ENCODE results near the gene MKNK1.

The MKNK1 gene

GRCh38 chr1:46601257-46602007 lies 2.6 kb downstream of the MKNK1 start:
- H3K4me3 ChIP-seq (ENCODE audit: low read depth, low read length), result no peak overlapping the region
- no peak for DNase-seq (ENCODE audit: low read depth)

DNA sequence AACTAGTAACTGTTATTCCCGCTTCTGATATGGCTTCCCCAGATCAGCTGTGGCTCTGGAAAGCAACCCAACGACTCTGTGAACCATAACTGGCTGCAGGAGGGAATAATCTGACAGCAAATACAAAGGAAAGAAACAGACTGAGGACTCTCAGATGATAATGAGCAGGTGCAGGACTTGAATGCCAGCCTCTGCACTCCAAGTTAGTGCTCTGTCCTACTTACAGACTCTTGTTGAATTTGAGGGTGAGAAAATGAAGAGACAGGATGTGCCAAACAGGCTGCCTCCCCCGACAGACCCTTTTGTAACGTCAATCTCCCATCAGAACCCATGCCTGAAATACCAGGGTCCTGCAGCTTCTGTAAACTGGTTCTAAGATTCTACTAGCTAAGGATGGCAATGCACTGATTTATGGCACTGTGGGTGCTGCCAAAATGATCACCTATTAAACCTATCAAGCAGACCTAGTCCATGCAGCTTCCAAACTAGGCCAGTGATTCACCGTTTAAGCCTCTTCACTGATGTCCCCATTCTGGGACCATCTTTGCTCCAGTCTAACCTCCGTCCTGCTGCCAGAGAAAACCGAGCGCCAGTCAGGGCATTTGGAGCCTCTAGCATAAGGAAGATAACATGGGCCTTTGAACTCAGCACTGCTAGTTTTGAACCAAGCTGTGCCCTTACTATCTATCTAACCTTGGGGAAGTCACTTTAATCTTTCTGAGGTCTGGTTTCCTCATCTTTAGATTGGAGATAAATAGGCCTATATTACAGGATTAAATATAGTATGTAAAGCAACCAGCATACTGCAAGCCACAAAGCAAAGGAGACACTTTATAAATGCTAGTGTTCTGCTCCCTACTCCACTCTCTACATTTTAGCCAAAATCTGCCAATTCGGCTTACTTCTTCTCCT lies 4.8 kb downstream of the MKNK1 start:
- no peak for DNase-seq (ENCODE audit: low read depth)
- no peak overlapping the region for H3K4me3 ChIP-seq (ENCODE audit: low read depth, low read length)

DNA sequence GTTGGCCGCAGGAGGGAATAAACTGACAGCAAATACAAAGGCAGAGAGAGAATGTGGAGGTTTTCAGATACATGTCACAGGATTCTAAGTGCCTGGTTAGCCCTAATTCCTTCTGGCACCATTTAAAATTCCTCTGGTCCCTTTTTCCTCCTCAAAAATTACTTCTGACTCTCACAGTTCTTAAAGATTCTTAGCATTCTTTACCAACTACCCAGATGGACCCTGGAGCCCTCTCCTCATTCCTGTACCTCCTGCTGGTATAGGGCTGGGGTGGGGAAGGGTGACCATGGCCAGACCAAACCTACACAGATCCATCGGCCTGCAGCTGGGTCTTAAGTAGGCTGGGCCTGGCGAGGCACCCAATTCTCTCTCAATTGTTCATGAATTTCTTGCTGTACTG lies 7.2 kb downstream of the MKNK1 start:
- DNase-seq (ENCODE audit: low read depth), result no peak
- H3K4me3 ChIP-seq (ENCODE audit: low read depth, low read length), result no peak overlapping the region

- no peak overlapping the region for H3K4me3 ChIP-seq (ENCODE audit: low read depth, low read length)
- no peak for DNase-seq (ENCODE audit: low read depth)
Observed at GRCh38 chr1:46596036-46596435, 8.0 kb downstream of the MKNK1 start.

- H3K4me3 ChIP-seq (ENCODE audit: low read depth, low read length), result no peak overlapping the region
- DNase-seq (ENCODE audit: low read depth), result no peak
Observed at GRCh38 chr1:46595127-46595526, 8.9 kb downstream of the MKNK1 start.

- no peak overlapping the region for H3K4me3 ChIP-seq (ENCODE audit: low read depth, low read length)
- no peak for DNase-seq (ENCODE audit: low read depth)
Observed at GRCh38 chr1:46594063-46594462, 10.0 kb downstream of the MKNK1 start.

DNA sequence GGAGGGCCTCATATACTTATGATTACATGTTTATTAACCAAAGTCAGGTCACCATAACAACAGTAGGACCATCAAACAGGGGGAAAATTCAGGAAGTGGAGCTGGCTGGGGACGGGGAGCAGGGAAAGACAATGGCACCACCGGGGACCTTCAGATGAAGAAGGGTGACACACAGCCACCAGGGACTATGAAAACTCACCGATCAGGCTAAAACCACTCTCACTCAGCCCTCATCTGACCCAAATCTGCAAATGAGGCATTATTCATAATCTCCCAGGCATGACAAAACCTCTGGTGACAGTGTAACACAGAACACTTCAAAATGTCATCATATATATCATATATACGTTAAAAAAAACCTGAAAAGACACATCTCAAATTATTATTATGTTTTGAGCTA lies 11.2 kb downstream of the MKNK1 start:
- no peak overlapping the region for H3K4me3 ChIP-seq (ENCODE audit: low read depth, low read length)
- DNase-seq (ENCODE audit: low read depth), result no peak

DNA sequence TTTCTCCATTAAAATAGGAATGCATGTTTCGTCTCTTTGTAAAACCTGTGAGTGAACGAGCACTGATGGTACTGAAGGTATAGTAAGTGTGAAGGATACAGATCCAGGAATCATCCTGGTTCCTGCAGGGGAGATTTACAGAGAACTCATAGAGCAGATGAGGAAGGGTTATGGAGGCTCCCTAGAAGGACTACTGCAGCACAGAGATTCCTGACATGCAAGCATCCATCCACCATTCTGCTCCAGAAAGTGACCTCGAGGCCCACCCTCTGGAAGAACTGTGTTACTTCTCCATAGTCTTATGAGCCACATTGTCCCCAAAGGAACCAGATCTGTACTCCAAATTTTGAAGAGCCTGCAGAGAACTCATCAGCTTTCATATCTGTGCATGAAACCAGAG lies 14.5 kb downstream of the MKNK1 start:
- no peak for DNase-seq (ENCODE audit: low read depth)
- H3K4me3 ChIP-seq (ENCODE audit: low read depth, low read length), result no peak overlapping the region

GRCh38 chr1:46587069-46587468 lies 17.0 kb downstream of the MKNK1 start:
- DNase-seq (ENCODE audit: low read depth), result no peak
- H3K4me3 ChIP-seq (ENCODE audit: low read depth, low read length), result no peak overlapping the region

GRCh38 chr1:46585312-46585938 lies 18.6 kb downstream of the MKNK1 start:
- H3K4me3 ChIP-seq (ENCODE audit: low read depth, low read length), result no peak overlapping the region
- DNase-seq (ENCODE audit: low read depth), result no peak

DNA sequence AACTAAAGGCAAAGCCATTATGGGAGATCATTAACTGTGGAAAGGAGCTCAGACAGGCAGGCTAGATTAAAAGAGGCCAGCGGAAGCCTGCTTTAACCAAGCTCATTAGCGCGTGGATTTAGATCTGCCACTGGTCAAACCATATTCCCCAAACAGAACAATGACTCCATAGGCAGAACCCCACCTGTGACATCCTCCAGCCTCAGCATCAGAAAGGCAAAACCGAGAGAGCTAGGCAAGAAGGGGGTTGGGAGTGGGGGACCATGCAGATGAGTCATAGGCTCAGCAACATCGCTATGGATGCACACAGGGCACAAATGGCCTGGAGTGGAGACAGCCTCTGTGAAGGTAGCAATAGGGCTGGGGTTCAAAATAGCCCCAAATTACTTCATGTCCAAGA lies 20.6 kb downstream of the MKNK1 start:
- H3K4me3 ChIP-seq (ENCODE audit: low read depth, low read length), result no peak overlapping the region

DNA sequence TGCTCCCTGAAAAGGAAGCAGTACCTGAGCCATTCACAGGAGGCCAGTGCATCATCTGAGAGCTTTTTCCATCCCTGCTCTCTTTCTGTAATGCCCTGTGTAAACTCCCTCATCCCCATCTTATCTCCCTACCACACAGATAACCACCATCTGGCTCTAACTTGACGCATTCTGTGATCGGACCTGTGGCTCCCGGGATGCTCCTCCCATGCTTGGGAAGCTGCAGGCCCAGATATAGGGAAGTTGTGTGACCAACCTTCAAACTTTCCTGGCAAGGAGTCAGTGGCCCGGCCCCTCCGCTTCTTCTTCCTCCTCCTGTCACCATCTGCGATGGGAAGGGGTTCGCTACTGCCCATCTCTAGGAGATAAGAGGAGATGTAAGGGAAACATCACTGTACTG lies 21.1 kb downstream of the MKNK1 start:
- DNase-seq (ENCODE audit: low read depth), result no peak

More for the DNA sequence above, 20.6 kb downstream of the MKNK1 start:
- no peak for DNase-seq (ENCODE audit: low read depth)

DNA sequence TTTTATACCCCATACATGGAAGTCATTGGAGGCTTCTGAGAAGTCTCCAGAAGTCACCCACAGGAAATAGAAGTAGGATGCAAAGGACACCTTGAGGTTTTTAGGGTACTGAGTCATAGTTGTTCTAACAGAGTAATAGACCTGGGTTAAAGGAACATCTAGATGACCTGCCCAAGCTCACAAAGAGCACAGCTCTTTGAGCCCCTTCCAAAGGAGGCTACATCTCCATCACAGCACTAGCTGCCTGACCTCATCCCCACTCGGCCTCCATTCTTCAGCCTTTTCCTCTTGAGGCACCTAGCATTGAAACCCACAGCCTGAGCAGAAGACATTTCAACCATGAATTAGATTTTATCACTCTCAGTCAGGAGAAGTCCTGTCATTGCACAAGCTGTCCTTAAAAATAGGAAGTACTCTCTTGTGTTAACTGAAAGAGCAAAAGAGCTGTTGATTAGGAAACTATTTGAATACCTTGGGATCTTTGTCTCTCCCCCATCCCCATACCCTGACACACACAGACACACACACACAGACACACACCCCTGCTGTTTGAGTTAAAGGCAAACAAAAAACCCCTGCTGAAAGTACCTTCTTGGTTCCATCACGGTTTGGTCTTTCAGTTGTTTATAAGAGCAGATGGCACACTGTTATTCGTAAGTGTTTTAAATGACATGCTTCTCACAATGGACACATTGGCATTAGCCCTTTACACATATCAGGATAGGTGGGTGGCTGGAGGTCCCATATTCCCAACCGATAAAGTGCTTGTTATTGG lies 22.2 kb downstream of the MKNK1 start:
- DNase-seq (ENCODE audit: low read depth), result no peak
- no peak overlapping the region for H3K4me3 ChIP-seq (ENCODE audit: low read depth, low read length)

More for the DNA sequence above, 21.1 kb downstream of the MKNK1 start:
- no peak overlapping the region for H3K4me3 ChIP-seq (ENCODE audit: low read depth, low read length)

DNA sequence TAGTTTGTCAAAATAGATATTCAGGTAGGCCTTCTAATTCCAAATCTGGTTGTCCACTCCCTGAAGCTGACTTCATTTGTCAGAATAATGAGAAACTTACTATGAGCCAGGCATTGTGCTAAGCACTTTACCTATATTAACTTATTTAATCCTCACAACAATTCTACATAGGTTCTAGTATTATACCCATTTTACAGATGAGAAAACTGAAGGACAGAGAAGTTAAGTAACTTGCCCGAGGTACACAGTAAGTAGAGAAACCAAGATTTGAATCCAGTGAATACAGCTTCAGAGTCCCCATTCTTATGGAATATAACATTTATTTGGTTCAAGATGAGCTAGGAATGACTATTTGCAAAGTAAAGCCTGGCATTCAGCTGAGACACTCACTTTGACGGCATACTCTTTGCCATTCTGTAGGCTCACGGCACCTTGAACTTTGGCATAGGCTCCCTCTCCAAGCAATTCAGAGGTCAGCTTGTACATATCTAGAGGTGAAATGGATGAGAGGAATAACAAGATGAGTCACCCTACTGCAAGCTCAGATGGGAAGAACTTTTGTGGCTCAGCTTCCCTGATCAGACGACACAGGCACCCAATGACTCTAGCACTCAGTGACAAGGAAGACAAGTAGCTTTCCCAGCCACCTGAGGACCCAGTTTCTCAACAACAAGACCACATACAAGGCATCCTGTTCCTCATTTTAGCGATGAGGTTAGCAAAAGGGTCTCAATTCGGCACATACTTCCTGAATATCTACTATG lies 23.7 kb downstream of the MKNK1 start:
- no peak overlapping the region for H3K4me3 ChIP-seq (ENCODE audit: low read depth, low read length)
- no peak for DNase-seq (ENCODE audit: low read depth)

GRCh38 chr1:46577671-46578070 lies 26.4 kb downstream of the MKNK1 start:
- H3K4me3 ChIP-seq (ENCODE audit: low read depth, low read length), result no peak overlapping the region
- no peak for DNase-seq (ENCODE audit: low read depth)

GRCh38 chr1:46576596-46576995 lies 27.5 kb downstream of the MKNK1 start:
- no peak for DNase-seq (ENCODE audit: low read depth)
- no peak overlapping the region for H3K4me3 ChIP-seq (ENCODE audit: low read depth, low read length)

GRCh38 chr1:46575778-46576177 lies 28.3 kb downstream of the MKNK1 start:
- no peak for DNase-seq (ENCODE audit: low read depth)
- no peak overlapping the region for H3K4me3 ChIP-seq (ENCODE audit: low read depth, low read length)

DNA sequence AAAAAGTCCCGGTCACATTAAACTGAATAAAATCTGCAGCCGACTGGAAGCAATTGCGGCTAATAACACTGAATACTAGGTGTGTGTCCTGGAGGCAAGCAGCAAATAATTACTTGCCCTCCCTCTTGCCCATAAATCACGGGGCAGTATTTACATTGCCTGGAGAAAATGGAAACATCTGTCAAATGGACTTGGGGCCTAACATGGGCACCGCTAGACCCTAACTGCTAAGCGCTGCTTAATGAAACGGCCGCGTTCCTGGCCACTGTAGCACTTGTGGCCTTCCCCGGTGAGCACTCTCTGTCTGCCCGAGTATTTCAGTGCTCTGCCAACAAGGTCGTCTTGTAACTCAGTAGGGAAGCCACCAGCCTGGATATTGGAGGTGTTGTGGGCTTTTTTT lies 28.8 kb downstream of the MKNK1 start:
- H3K4me3 ChIP-seq (ENCODE audit: low read depth, low read length), result no peak overlapping the region
- DNase-seq (ENCODE audit: low read depth), result no peak

DNA sequence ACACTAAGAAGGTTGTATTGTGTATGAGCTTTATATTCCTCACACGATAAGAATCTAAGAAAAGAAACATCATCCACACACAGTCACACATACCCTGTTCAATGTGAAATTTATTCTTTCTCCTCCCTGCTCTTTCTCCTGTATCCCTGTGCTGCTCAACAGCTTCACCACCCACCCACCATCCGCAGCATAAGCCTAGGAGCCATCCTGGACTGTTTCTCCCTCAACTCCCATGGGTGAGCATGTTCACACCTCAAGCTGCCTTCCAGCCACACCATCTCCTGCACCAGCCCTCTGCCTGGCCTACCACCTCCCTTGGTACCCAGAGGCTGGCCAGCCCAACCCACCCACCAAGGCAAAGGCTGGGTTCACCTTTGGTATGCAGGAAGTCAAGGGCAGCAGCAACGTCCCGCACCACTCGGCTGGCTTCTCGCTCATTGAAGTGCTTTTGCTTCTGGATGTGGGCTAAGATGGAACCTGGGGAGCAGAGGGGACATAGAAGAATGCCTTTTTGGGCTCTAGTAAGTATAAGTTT lies 32.3 kb downstream of the MKNK1 start:
- H3K4me3 ChIP-seq (ENCODE audit: low read depth, low read length), result no peak overlapping the region
- DNase-seq (ENCODE audit: low read depth), result no peak

Data from skeletal muscle cell (primary cell).